GM23338 (cell line): ENCODE results near the gene PITRM1. TPM values are rescaled to one million over a fixed set of nuclear protein-coding genes. Genes with fewer than 3 reads are reported as not detected.

ENCODE experiments used
- ATAC-seq: fragments of 200-7000 bp; cut with Tn5 transposase; 3 replicates; pipeline ENCODE4 v1.9.1; 2020
- DNase-seq: peaks from one replicate; pipeline ENCODE4 v3.0.0-alpha.2; 2015; ENCODE audit warnings: low spot score
- H2AFZ ChIP-seq: fragments of 200-600 bp; sonication (generic); 2 replicates; pipeline ENCODE4 v1.8.0; 2016; ENCODE audit warnings: antibody characterized with exemption, mild to moderate bottlenecking, moderate library complexity
- H3F3A ChIP-seq: fragments of 200-600 bp; sonication (generic); replicated peaks from 2 replicates; pipeline ENCODE4 v1.8.0; 2017; ENCODE audit warnings: antibody characterized with exemption, mixed run types, low read depth
- H3K27ac ChIP-seq: fragments of 200-600 bp; sonication (generic); 2 replicates; pipeline ENCODE4 v1.6.1; 2016; ENCODE audit warnings: low read depth
- H3K27me3 ChIP-seq: fragments of 200-600 bp; sonication (generic); 2 replicates; pipeline ENCODE4 v1.8.0; 2016; ENCODE audit warnings: mild to moderate bottlenecking, mixed run types, moderate library complexity; ENCODE audit not compliant: insufficient read depth
- H3K36me3 ChIP-seq: fragments of 200-600 bp; sonication (generic); 2 replicates; pipeline ENCODE4 v1.8.0; 2016; ENCODE audit warnings: mild to moderate bottlenecking; ENCODE audit not compliant: insufficient read depth
- H3K4me1 ChIP-seq: fragments of 200-600 bp; sonication (generic); 2 replicates; pipeline ENCODE4 v1.8.0; 2016; ENCODE audit warnings: mild to moderate bottlenecking, moderate library complexity; ENCODE audit not compliant: insufficient read depth
- H3K4me2 ChIP-seq: fragments of 200-600 bp; sonication (generic); 2 replicates; pipeline ENCODE4 v1.7.1; 2017; ENCODE audit warnings: mixed run types
- H3K4me3 ChIP-seq: fragments of 200-600 bp; sonication (generic); 2 replicates; pipeline ENCODE4 v1.6.1; 2016; ENCODE audit warnings: mixed run types
- H3K79me2 ChIP-seq: fragments of 200-600 bp; sonication (generic); replicated peaks from 2 replicates; pipeline ENCODE4 v1.8.0; 2017; ENCODE audit warnings: mild to moderate bottlenecking; ENCODE audit not compliant: insufficient read depth
- H3K9me2 ChIP-seq: fragments of 200-600 bp; sonication (generic); 2 replicates; pipeline ENCODE4 v1.8.0; 2017; ENCODE audit not compliant: insufficient read depth
- H4K20me1 ChIP-seq: fragments of 200-600 bp; sonication (generic); replicated peaks from 2 replicates; pipeline ENCODE4 v1.8.0; 2017; ENCODE audit warnings: mild to moderate bottlenecking; ENCODE audit not compliant: insufficient read depth
- H3K27ac Mint-ChIP-seq: 2 replicates; pipeline ENCODE4 v1.8.0; 2020; ENCODE audit warnings: inconsistent platforms, mild to moderate bottlenecking, moderate library complexity, mixed read lengths
- H3K27me3 Mint-ChIP-seq: 3 replicates; pipeline ENCODE4 v1.8.0; 2022; ENCODE audit warnings: low read depth, mild to moderate bottlenecking, moderate library complexity, mixed read lengths, inconsistent platforms; ENCODE audit not compliant: insufficient read depth, poor library complexity
- H3K36me3 Mint-ChIP-seq: 3 replicates; pipeline ENCODE4 v1.8.0; 2021; ENCODE audit warnings: low read depth, mild to moderate bottlenecking, inconsistent platforms, moderate library complexity, mixed read lengths
- H3K4me1 Mint-ChIP-seq: 3 replicates; pipeline ENCODE4 v1.8.0; 2020; ENCODE audit warnings: mild to moderate bottlenecking, inconsistent platforms, mixed read lengths
- H3K4me3 Mint-ChIP-seq: 3 replicates; pipeline ENCODE4 v1.8.0; 2021; ENCODE audit warnings: moderate library complexity, mild to moderate bottlenecking, inconsistent platforms, mixed read lengths
- H3K9me3 Mint-ChIP-seq: 3 replicates; pipeline ENCODE4 v1.8.0; 2020; ENCODE audit warnings: moderate library complexity, mild to moderate bottlenecking, inconsistent platforms, mixed read lengths
- EZH2 ChIP-seq: fragments of 200-600 bp; sonication (generic); IDR thresholded peaks from one replicate; pipeline ENCODE4 v1.8.0; 2017; ENCODE audit warnings: antibody characterized with exemption, mild to moderate bottlenecking, low read depth; ENCODE audit not compliant: unreplicated experiment
- EZH2phosphoT487 ChIP-seq: fragments of 200-600 bp; sonication (generic); IDR thresholded peaks from one replicate; pipeline ENCODE4 v1.8.1; 2018; ENCODE audit warnings: antibody characterized with exemption; ENCODE audit not compliant: unreplicated experiment
- JUNB ChIP-seq: IDR thresholded peaks from one replicate; pipeline ENCODE4 v1.6.1; 2016; ENCODE audit warnings: antibody characterized with exemption; ENCODE audit not compliant: unreplicated experiment
- NANOG ChIP-seq: IDR thresholded peaks from 2 replicates; pipeline ENCODE4 v1.6.1; 2016; ENCODE audit warnings: antibody characterized with exemption, borderline replicate concordance
- REST ChIP-seq: IDR thresholded peaks from one replicate; pipeline ENCODE4 v1.6.1; 2018; ENCODE audit warnings: antibody characterized with exemption; ENCODE audit not compliant: unreplicated experiment
- STAT1 ChIP-seq: IDR thresholded peaks from one replicate; pipeline ENCODE4 v1.6.1; 2016; ENCODE audit warnings: antibody characterized with exemption; ENCODE audit not compliant: unreplicated experiment
- ZNF114 ChIP-seq: fragments of 250-450 bp; sonication (Bioruptor Pico); IDR thresholded peaks from 2 replicates; pipeline ENCODE4 v1.5.0; 2020; ENCODE audit warnings: mild to moderate bottlenecking, moderate library complexity
- ZNF331 ChIP-seq: fragments of 250-450 bp; sonication (Bioruptor Pico); IDR thresholded peaks from 2 replicates; pipeline ENCODE4 v1.5.0; 2020; ENCODE audit warnings: low read depth, mild to moderate bottlenecking, moderate library complexity
- polyA plus RNA-seq: library from polyadenylated mRNA; unstranded; fragments of >200 nt; fragmentation: Nextera tagmentation; extraction: Ambion mirVana; gene quantifications from 2 replicates; pipeline ENCODE4 v1.2.1, GENCODE V29; 2016
- total RNA-seq: library from RNA; depleted of rRNA; stranded (reverse); fragments of >200 nt; shearing (Covaris generic); gene quantifications from 2 replicates; pipeline ENCODE4 v1.2.3, GENCODE V29; 2014

Gene PITRM1
- total and polyA plus RNA-seq, 2 experiments from 2014 or later = 29.0 to 33.0 TPM

- Mint-ChIP-seq H3K4me1 (no peaks in the 10 kb centered on the region), H3K36me3 (peaks cover 88% of the 10 kb centered on the region)
- H3K36me3 ChIP-seq = peaks cover 22% of the 10 kb centered on the region
Observed at GRCh38 chr10:3115685-3116084, 56.9 kb downstream of the PITRM1 start.

DNA sequence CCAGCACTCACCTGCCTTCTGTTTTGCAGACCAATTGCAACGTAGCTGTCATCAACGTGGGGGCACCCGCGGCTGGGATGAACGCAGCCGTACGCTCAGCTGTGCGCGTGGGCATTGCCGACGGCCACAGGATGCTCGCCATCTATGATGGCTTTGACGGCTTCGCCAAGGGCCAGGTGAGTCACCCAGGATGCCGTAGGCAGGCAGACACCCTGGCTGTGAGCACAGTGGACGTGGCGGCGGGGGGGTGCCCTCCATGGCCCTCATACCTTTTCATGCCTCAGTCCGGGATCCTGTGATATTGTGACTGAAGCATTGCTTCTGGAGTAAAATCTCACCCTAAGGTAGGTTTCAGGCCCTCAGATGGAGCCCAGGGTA lies 59.2 kb downstream of the PITRM1 start:
- H3K27me3 ChIP-seq = no peaks in the 10 kb centered on the region
- no peaks in the 10 kb centered on the region; the same call in 1 of the 2 replicates for H3K79me2 ChIP-seq
- H3K4me1 ChIP-seq = no peaks in the 10 kb centered on the region
- peaks cover 9% of the 10 kb centered on the region for H3K27me3 Mint-ChIP-seq
- H3K36me3 ChIP-seq = peaks cover 18% of the 10 kb centered on the region
- ATAC-seq (no peak), DNase-seq (no peak)
- peaks cover 92% of the 10 kb centered on the region for H3K36me3 Mint-ChIP-seq
- peaks cover 6% of the 10 kb centered on the region; the same call in 1 of the 2 replicates for H3F3A ChIP-seq
- H3K9me2 ChIP-seq = 0 out of 2 replicates have a peak, but pooled peaks cover 4% of the 10 kb centered on the region
- H3K27ac Mint-ChIP-seq = no peak overlapping the region
- H3K9me3 Mint-ChIP-seq = no peaks in the 10 kb centered on the region
- no peaks in the 10 kb centered on the region for H3K4me1 Mint-ChIP-seq
- no peak overlapping the region for H2AFZ ChIP-seq
- no peaks in the 10 kb centered on the region; the same call in 1 of the 2 replicates for H4K20me1 ChIP-seq
- no peak overlapping the region for H3K4me2 ChIP-seq
- H3K4me3 Mint-ChIP-seq = no peak overlapping the region
- H3K27ac ChIP-seq = no peak overlapping the region
- H3K4me3 ChIP-seq = no peak overlapping the region
- TF ChIP-seq EZH2phosphoT487 = no peak
- no peak for TF ChIP-seq ZNF331 (CRISPR knock-in tag)
- no peak for TF ChIP-seq NANOG
- TF ChIP-seq STAT1 = no peak
- TF ChIP-seq REST = no peak
- TF ChIP-seq ZNF114 (CRISPR knock-in tag) = no peak

More at GRCh38 chr10:3115685-3116084, 56.9 kb downstream of the PITRM1 start:
- Histone ChIP-seq H3K27me3 (no peaks in the 10 kb centered on the region), H3F3A (0 out of 2 replicates have a peak, but pooled peaks cover 3% of the 10 kb centered on the region), H3K4me1 (no peaks in the 10 kb centered on the region), H2AFZ (no peak overlapping the region), H3K79me2 (no peaks in the 10 kb centered on the region; the same call in 1 of the 2 replicates), H3K9me2 (0 out of 2 replicates have a peak, but pooled peaks cover under 1% of the 10 kb centered on the region), H3K4me2 (no peak overlapping the region), H4K20me1 (no peaks in the 10 kb centered on the region; the same call in 1 of the 2 replicates), H3K4me3 (no peak overlapping the region), H3K27ac (no peak overlapping the region)
- TF ChIP-seq EZH2 (no peak), EZH2phosphoT487 (no peak), ZNF114 (CRISPR knock-in tag) (no peak), NANOG (no peak), REST (no peak), JUNB (no peak)
- ATAC-seq = no peak
- no peak for DNase-seq
- Mint-ChIP-seq H3K27ac (no peak overlapping the region), H3K4me3 (no peak overlapping the region), H3K27me3 (peaks cover 9% of the 10 kb centered on the region), H3K9me3 (no peaks in the 10 kb centered on the region)
